BJ (cell line): ENCODE measurements around the gene LAMA2. TPM values are rescaled to one million over a fixed set of nuclear protein-coding genes. Genes with fewer than 3 reads are reported as not detected.

Experiments used
- CTCF ChIA-PET: fragments of 350-600 bp; formaldehyde crosslinking; extraction: SDS; loops from one replicate; lab custom pipeline; 2021; ENCODE audit warnings: antibody characterized with exemption, inconsistent platforms; lab: Yijun Ruan, JAX
- POLR2A ChIA-PET: fragments of 300-600 bp; sonication (Branson Sonifier 250); formaldehyde crosslinking; extraction: SDS; loops from one replicate; lab custom pipeline; 2021; ENCODE audit warnings: antibody characterized with exemption; lab: Charles Lee
- DNase-seq: peaks from one replicate; pipeline ENCODE4 v3.0.0-alpha.2; 2011; ENCODE audit warnings: low read depth
- H3K27me3 ChIP-seq: 2 replicates; pipeline ENCODE4 v1.6.0; 2011; ENCODE audit warnings: low read length; ENCODE audit not compliant: control insufficient read depth, insufficient read depth
- H3K36me3 ChIP-seq: 2 replicates; pipeline ENCODE4 v1.5.1; 2011; ENCODE audit warnings: low read length; ENCODE audit not compliant: control insufficient read depth, insufficient read depth
- H3K4me3 ChIP-seq: 2 replicates; pipeline ENCODE4 v1.5.1; 2011; ENCODE audit warnings: low read depth, mild to moderate bottlenecking, control low read depth, low read length
- polyA plus RNA-seq: library from polyadenylated mRNA; depleted of rRNA; stranded (reverse); fragments of >200 nt; gene quantifications from 2 replicates; pipeline ENCODE4 v1.2.3, GENCODE V29; 2011
- TF ChIP-seq, protein P1 (sequence below): IDR thresholded peaks from 2 replicates; pipeline ENCODE4 v1.5.1; 2011; ENCODE audit warnings: low read depth, mild to moderate bottlenecking, control low read depth, inconsistent platforms, low read length, moderate library complexity; ENCODE audit not compliant: insufficient read depth

LAMA2 gene
- polyA plus RNA-seq, 1 experiment: 50.0 TPM

- CTCF ChIA-PET: interaction anchor here (0.9 to 4.0 kb wide), 13 partner anchors 9 to 498 kb away, joined by 3 to 17 read pairs (median 4); no protein-coding TSS in a partner anchor
- peak; percentile 11 for DNase-seq
- TF ChIP-seq, protein P1, sequence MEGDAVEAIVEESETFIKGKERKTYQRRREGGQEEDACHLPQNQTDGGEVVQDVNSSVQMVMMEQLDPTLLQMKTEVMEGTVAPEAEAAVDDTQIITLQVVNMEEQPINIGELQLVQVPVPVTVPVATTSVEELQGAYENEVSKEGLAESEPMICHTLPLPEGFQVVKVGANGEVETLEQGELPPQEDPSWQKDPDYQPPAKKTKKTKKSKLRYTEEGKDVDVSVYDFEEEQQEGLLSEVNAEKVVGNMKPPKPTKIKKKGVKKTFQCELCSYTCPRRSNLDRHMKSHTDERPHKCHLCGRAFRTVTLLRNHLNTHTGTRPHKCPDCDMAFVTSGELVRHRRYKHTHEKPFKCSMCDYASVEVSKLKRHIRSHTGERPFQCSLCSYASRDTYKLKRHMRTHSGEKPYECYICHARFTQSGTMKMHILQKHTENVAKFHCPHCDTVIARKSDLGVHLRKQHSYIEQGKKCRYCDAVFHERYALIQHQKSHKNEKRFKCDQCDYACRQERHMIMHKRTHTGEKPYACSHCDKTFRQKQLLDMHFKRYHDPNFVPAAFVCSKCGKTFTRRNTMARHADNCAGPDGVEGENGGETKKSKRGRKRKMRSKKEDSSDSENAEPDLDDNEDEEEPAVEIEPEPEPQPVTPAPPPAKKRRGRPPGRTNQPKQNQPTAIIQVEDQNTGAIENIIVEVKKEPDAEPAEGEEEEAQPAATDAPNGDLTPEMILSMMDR: peak; percentile 81
Measured at GRCh38 chr6:129251669-129252376, 368.9 kb downstream of the LAMA2 start.

DNA sequence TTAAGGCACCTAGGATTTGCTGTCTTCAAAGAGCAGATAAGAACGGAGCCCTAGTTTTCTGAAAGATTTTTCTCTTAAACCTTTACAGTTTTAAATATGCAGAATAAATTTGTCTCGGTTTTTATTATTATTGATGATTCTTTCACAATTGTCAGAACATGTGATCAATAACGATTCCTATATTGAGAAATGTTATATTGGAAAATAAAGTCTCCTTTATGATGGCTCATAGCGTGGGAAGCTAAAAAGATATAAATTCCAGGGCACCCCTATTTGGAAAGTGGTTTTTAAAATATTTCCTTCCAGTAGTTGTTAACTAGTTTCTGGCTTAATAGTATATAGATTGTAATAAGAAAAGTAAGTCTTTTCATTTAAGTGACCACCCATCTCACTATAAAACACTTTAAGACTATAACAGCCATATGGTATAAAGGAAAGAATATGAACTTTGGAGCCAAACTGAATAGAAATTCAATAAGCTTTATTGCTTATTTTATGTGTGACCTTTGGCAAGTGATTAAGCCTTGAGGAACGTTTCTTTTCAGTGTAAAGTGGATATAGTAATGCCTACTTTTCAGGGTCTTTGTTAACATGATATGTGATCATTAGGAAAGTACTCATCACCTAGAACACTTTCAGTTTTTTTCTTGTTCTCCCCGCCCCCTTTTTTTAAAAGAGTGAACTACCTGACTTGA, 369.6 kb downstream of the LAMA2 start:
- no peaks in the 10 kb centered on the region for H3K27me3 ChIP-seq
- H3K4me3 ChIP-seq: no peak overlapping the region
- TF ChIP-seq, protein P1: no peak
- H3K36me3 ChIP-seq: no peaks in the 10 kb centered on the region
- ChIA-PET POLR2A (interaction anchor here (0.7 kb wide), 1 partner anchor 64 kb away, joined by 3 read pairs; no protein-coding TSS in a partner anchor), CTCF (interaction anchor here (0.9 to 4.0 kb wide), 13 partner anchors 11 to 499 kb away, joined by 3 to 17 read pairs (median 5); no protein-coding TSS in a partner anchor)
- no peak for DNase-seq

More at GRCh38 chr6:129251669-129252376, 368.9 kb downstream of the LAMA2 start:
- Histone ChIP-seq H3K27me3 (no peaks in the 10 kb centered on the region), H3K36me3 (no peaks in the 10 kb centered on the region), H3K4me3 (no peak overlapping the region)
- POLR2A ChIA-PET: interaction anchor here (0.7 kb wide), 1 partner anchor 63 kb away, joined by 3 read pairs; no protein-coding TSS in a partner anchor

DNA sequence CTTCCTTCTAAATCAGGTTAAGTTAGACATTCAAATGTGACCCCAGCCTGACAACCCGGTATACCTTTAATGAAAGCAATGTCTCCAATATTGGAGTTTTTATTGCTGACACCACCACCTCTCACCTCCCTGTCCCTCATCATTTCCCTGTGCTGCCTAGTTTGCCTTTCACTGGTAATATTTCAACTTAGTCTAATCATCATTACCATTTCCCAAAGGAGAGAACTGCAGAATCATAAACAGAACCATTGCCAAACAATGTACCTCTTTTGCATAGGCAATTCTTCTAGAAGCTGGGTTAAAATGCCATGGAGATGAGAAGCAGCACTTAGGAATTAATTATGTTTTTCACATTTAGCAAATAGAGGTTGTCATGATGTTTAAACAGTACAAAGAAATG, 370.3 kb downstream of the LAMA2 start:
- CTCF ChIA-PET: interaction anchor here (1.0 to 4.0 kb wide), 9 partner anchors 10 to 500 kb away, joined by 3 to 17 read pairs (median 5); no protein-coding TSS in a partner anchor
- Histone ChIP-seq H3K27me3 (no peaks in the 10 kb centered on the region), H3K36me3 (no peaks in the 10 kb centered on the region), H3K4me3 (no peak overlapping the region)
- TF ChIP-seq, protein P1: no peak
- POLR2A ChIA-PET: no interaction called here
- DNase-seq: no peak

DNA sequence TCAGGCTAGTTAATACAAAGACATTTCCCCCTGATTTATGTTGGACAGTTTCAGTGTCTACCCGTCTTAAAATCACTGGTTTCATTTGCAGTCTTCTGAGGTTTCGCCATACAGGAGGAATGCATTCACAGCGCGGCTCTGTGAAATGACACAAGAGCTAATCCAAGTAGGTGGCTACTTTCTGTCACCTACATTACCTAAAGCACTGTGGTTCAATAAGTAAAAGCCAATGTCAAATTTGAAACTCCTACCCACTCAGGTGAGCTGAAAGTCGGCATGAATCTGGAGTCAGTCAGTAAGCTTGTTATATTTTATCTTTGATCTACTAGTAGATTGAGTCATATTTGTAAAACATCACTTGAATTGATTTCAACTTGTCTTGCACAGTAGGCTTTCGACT, 370.8 kb downstream of the LAMA2 start:
- ChIA-PET POLR2A (no interaction called here), CTCF (interaction anchor here (0.7 to 4.0 kb wide), 8 partner anchors 9 to 454 kb away, joined by 3 to 17 read pairs (median 4); no protein-coding TSS in a partner anchor)
- TF ChIP-seq, protein P1: no peak
- H3K27me3 ChIP-seq: no peaks in the 10 kb centered on the region
- no peak overlapping the region for H3K4me3 ChIP-seq
- DNase-seq: no peak
- no peaks in the 10 kb centered on the region for H3K36me3 ChIP-seq

- Histone ChIP-seq H3K4me3 (no peak overlapping the region), H3K36me3 (no peaks in the 10 kb centered on the region), H3K27me3 (no peaks in the 10 kb centered on the region)
- TF ChIP-seq, protein P1: no peak
- ChIA-PET POLR2A (no interaction called here), CTCF (no interaction called here)
- no peak for DNase-seq
Measured at GRCh38 chr6:129257196-129257595, 374.3 kb downstream of the LAMA2 start.
